ENCODE results near the gene BTBD9. TPM values are rescaled to one million over a fixed set of nuclear protein-coding genes. Genes with fewer than 3 reads are reported as not detected.

BTBD9 gene
- total RNA-seq, 1 donor from 2014 or later = 9.9 TPM

- no peak for TF ChIP-seq CTCF (IDR thresholded peaks at IDR 0.05)
- no peaks in the 10 kb centered on the region for H3K4me1 ChIP-seq
- no peak overlapping the region for H3K4me3 ChIP-seq
- no peaks in the 10 kb centered on the region for H3K27me3 ChIP-seq
- no peaks in the 10 kb centered on the region for H3K9me3 ChIP-seq
- no peaks in the 10 kb centered on the region for H3K36me3 ChIP-seq
- no peak for DNase-seq (ENCODE audit: low spot score in 2 of 2)
- intact Hi-C loops (cut with DNase I) = no loop called here
- no peak overlapping the region for H3K27ac ChIP-seq
Observed at GRCh38 chr6:38480036-38480435, 159.7 kb downstream of the BTBD9 start.

GRCh38 chr6:38479331-38479730, 160.4 kb downstream of the BTBD9 start:
- no peaks in the 10 kb centered on the region for H3K9me3 ChIP-seq
- no peaks in the 10 kb centered on the region for H3K36me3 ChIP-seq
- DNase-seq (ENCODE audit: low spot score in 2 of 2) = no peak
- no peak overlapping the region for H3K27ac ChIP-seq
- no peaks in the 10 kb centered on the region for H3K4me1 ChIP-seq
- no peak for TF ChIP-seq CTCF (IDR thresholded peaks at IDR 0.05)
- no peak overlapping the region for H3K4me3 ChIP-seq
- H3K27me3 ChIP-seq = no peaks in the 10 kb centered on the region
- intact Hi-C loops (cut with DNase I) = no loop called here

GRCh38 chr6:38477680-38478260, 162.0 kb downstream of the BTBD9 start:
- Histone ChIP-seq H3K4me3 (no peak overlapping the region), H3K27ac (no peak overlapping the region), H3K36me3 (no peaks in the 10 kb centered on the region), H3K27me3 (no peaks in the 10 kb centered on the region), H3K4me1 (no peaks in the 10 kb centered on the region), H3K9me3 (no peaks in the 10 kb centered on the region)
- DNase-seq (ENCODE audit: low spot score in 2 of 2) = no peak
- no peak for TF ChIP-seq CTCF (IDR thresholded peaks at IDR 0.05)
- intact Hi-C loops (cut with DNase I) = no loop called here

GRCh38 chr6:38476888-38477287, 162.8 kb downstream of the BTBD9 start:
- Histone ChIP-seq H3K27me3 (no peaks in the 10 kb centered on the region), H3K9me3 (no peaks in the 10 kb centered on the region), H3K4me3 (no peak overlapping the region), H3K36me3 (no peaks in the 10 kb centered on the region), H3K4me1 (no peaks in the 10 kb centered on the region), H3K27ac (no peak overlapping the region)
- TF ChIP-seq CTCF (IDR thresholded peaks at IDR 0.05) = no peak
- DNase-seq (ENCODE audit: low spot score in 2 of 2) = no peak
- intact Hi-C loops (cut with DNase I) = no loop called here

GRCh38 chr6:38476141-38476540, 163.6 kb downstream of the BTBD9 start:
- Histone ChIP-seq H3K9me3 (no peaks in the 10 kb centered on the region), H3K4me1 (no peaks in the 10 kb centered on the region), H3K27me3 (no peaks in the 10 kb centered on the region), H3K36me3 (no peaks in the 10 kb centered on the region), H3K27ac (no peak overlapping the region), H3K4me3 (no peak overlapping the region)
- no peak for DNase-seq (ENCODE audit: low spot score in 2 of 2)
- no peak for TF ChIP-seq CTCF (IDR thresholded peaks at IDR 0.05)
- intact Hi-C loops (cut with DNase I) = no loop called here

- H3K27ac ChIP-seq = no peak overlapping the region
- no peak for TF ChIP-seq CTCF (IDR thresholded peaks at IDR 0.05)
- DNase-seq (ENCODE audit: low spot score in 2 of 2) = no peak
- no peaks in the 10 kb centered on the region for H3K4me1 ChIP-seq
- no peaks in the 10 kb centered on the region for H3K9me3 ChIP-seq
- H3K36me3 ChIP-seq = no peaks in the 10 kb centered on the region
- no peak overlapping the region for H3K4me3 ChIP-seq
- no peaks in the 10 kb centered on the region for H3K27me3 ChIP-seq
- intact Hi-C loops (cut with DNase I) = no loop called here
Observed at GRCh38 chr6:38470548-38470947, 169.2 kb downstream of the BTBD9 start.

All from ascending aorta (tissue), 2 donors.